HK-2 (cell line): ENCODE measurements around the gene PSMD10.

ENCODE experiments used
- DNase-seq: peaks from one replicate; pipeline ENCODE4 v3.0.0-alpha.2; 2018; ENCODE audit not compliant: unreplicated experiment

Gene PSMD10

GRCh38 chrX:108072746-108073145 lies 18.6 kb downstream of the PSMD10 start:
- DNase-seq = no peak

GRCh38 chrX:108071578-108071977 lies 19.8 kb downstream of the PSMD10 start:
- DNase-seq = no peak

GRCh38 chrX:108070891-108071290 lies 20.5 kb downstream of the PSMD10 start:
- DNase-seq = no peak

- no peak for DNase-seq
Observed at GRCh38 chrX:108068121-108068520, 23.2 kb downstream of the PSMD10 start.

GRCh38 chrX:108064613-108065012 lies 26.7 kb downstream of the PSMD10 start:
- DNase-seq = no peak

GRCh38 chrX:108064001-108064400 lies 27.3 kb downstream of the PSMD10 start:
- no peak for DNase-seq

- no peak for DNase-seq
Observed at GRCh38 chrX:108059801-108060200, 31.5 kb downstream of the PSMD10 start.

- no peak for DNase-seq
Observed at GRCh38 chrX:108055546-108055945, 35.8 kb downstream of the PSMD10 start.

- DNase-seq = no peak
Observed at GRCh38 chrX:108053218-108053617, 38.1 kb downstream of the PSMD10 start.

GRCh38 chrX:108049649-108050048 lies 41.7 kb downstream of the PSMD10 start:
- DNase-seq = no peak

- no peak for DNase-seq
Observed at GRCh38 chrX:108044554-108045256, 46.6 kb downstream of the PSMD10 start, which contains the start of gene VSIG1. Gene VSIG1, plus strand, starts transcription at chrX:108045065. Its CDS starts 66 bp downstream, at chrX:108045131.

- peak; percentile 7 for DNase-seq
Observed at GRCh38 chrX:108036298-108036973, 54.9 kb downstream of the PSMD10 start.

GRCh38 chrX:108034725-108035124 lies 56.6 kb downstream of the PSMD10 start:
- DNase-seq = no peak
